Measurements from ENCODE around the gene FOXP1.
"Not testable (repeated sequence)": the region's sequence is repeated elsewhere in the genome, so short reads cannot be mapped to it uniquely, and the experiment has no call there.

FOXP1 gene

GRCh38 chr3:70981231-70981880 is 602.2 kb downstream of the FOXP1 start:
- H3K4me3 ChIP-seq (ENCODE audit: low read length) = no peak overlapping the region
- no peak for TF ChIP-seq CTCF (IDR thresholded peaks at IDR 0.05; ENCODE audit: insufficient read depth, low read depth, low read length, missing control alignments)
- no peak for DNase-seq (ENCODE audit: low read depth)

DNA sequence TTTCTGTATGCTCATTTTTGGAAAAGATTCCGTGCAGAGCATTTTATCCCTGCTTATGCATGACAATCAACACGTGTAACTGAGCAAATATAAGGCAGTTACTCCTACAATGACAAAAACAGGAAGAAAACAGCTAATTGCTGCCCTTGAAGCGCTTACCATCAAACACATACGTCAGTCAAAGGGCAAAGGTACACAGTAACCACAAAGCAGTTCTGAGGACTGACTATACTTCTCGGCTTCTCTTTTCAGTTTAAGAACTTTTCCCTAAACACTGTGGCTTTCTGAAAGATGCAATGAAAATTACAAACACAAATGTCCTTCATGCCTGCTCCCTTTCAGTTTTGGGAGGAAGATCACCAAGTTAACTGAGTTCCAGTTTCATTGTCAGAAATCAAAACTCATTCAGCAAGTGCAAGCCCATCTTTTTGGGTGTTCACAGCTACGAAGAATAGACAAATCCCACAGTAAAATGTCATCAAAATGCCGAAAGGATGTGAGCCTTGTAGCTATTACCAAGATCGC is 602.8 kb downstream of the FOXP1 start:
- DNase-seq (ENCODE audit: low read depth) = no peak

DNA sequence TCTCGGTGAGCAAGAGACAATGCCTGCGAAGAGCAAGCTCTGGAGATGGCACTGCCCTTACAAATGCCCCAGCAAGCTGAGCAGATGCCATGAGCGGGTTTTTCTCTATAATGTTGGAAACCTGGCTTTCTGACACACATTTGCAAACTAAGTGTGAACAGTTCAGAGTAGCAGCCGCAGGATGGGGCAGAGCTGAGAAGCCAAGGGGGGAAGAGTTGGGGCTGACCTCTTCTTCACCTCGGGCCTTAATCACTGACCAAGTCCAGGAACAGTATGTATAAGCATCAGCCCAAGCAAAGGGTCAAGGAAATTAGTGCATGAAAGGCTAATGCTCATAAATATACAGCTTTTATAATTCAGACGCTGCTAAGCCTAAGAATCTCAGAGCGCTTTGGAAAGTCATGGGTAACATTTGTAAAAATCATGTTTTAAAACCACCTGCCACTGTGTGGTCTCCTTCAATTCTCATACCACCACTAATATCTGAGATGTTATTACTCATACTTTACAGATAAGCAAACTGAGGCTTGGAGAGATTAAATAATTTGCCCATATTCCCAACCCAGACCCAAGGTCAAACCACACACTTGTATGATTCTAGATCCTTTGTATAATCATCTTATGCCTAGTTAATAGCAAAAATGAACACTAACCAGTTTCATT is 603.4 kb downstream of the FOXP1 start:
- H3K4me3 ChIP-seq (ENCODE audit: low read length) = no peak overlapping the region
- no peak for DNase-seq (ENCODE audit: low read depth)
- no peak for TF ChIP-seq CTCF (IDR thresholded peaks at IDR 0.05; ENCODE audit: insufficient read depth, low read depth, low read length, missing control alignments)

More for the DNA sequence above, 602.8 kb downstream of the FOXP1 start:
- TF ChIP-seq CTCF (IDR thresholded peaks at IDR 0.05; ENCODE audit: insufficient read depth, low read depth, low read length, missing control alignments) = no peak
- no peak overlapping the region for H3K4me3 ChIP-seq (ENCODE audit: low read length)

- H3K4me3 ChIP-seq (ENCODE audit: low read length) = no peak overlapping the region
- TF ChIP-seq CTCF (IDR thresholded peaks at IDR 0.05; ENCODE audit: insufficient read depth, low read depth, low read length, missing control alignments) = no peak
- DNase-seq (ENCODE audit: low read depth) = no peak
Observed at GRCh38 chr3:70977712-70978111, 605.8 kb downstream of the FOXP1 start.

DNA sequence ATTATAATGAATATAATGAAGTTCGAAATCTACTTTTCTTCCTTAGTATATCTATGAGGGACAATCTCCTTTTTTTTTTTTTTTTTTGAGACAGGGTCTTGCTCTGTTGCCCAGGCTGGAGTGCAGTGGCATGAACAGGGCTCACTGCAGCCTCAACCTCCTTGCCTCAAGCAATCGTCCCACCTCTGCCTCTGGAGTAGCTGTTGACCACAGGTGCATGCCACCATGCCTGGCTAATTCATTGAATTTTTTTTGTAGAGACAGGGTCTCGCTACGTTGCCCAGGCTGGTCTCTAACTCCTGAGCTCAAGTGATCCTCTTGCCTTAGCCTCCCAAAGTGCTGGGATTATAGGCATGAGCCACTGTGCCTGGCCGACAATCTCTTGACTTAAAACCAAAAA is 607.5 kb downstream of the FOXP1 start:
- DNase-seq (ENCODE audit: low read depth); H3K4me3 ChIP-seq (ENCODE audit: low read length): not testable (repeated sequence)

- H3K4me3 ChIP-seq (ENCODE audit: low read length) = no peak overlapping the region
- no peak for TF ChIP-seq CTCF (IDR thresholded peaks at IDR 0.05; ENCODE audit: insufficient read depth, low read depth, low read length, missing control alignments)
- no peak for DNase-seq (ENCODE audit: low read depth)
Observed at GRCh38 chr3:70974747-70975146, 608.8 kb downstream of the FOXP1 start.

DNA sequence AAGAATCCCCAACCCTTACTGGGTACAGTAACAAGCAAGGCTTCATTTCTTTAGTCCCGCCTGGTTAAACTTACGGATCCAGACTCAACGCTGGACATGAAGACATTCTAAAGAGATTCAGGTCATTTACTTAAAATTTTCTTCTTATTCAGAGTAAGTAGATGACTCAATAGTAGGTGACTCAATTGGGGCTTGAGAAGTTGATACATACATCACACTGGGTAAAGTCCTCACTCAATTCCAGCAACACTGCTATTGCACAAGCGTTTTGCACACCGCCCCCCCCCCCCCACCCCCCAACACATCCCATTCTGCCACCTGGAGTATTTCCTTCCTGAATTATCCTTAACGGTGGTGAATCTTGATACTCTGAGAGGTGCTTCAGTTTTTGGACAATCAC is 610.0 kb downstream of the FOXP1 start:
- no peak overlapping the region for H3K4me3 ChIP-seq (ENCODE audit: low read length)
- TF ChIP-seq CTCF (IDR thresholded peaks at IDR 0.05; ENCODE audit: insufficient read depth, low read depth, low read length, missing control alignments) = no peak
- DNase-seq (ENCODE audit: low read depth) = peak; percentile 81

Data from epithelial cell of esophagus (primary cell).